GM23338 (cell line): ENCODE data around the gene ORC6. TPM values are rescaled to one million over a fixed set of nuclear protein-coding genes. Genes with fewer than 3 reads are reported as not detected.

Experiments
- ATAC-seq: fragments of 200-7000 bp; cut with Tn5 transposase; 3 replicates; pipeline ENCODE4 v1.9.1; 2020
- DNase-seq: peaks from one replicate; pipeline ENCODE4 v3.0.0-alpha.2; 2015; ENCODE audit warnings: low spot score
- H2AFZ ChIP-seq: fragments of 200-600 bp; sonication (generic); 2 replicates; pipeline ENCODE4 v1.8.0; 2016; ENCODE audit warnings: antibody characterized with exemption, mild to moderate bottlenecking, moderate library complexity
- H3F3A ChIP-seq: fragments of 200-600 bp; sonication (generic); replicated peaks from 2 replicates; pipeline ENCODE4 v1.8.0; 2017; ENCODE audit warnings: antibody characterized with exemption, mixed run types, low read depth
- H3K27ac ChIP-seq: fragments of 200-600 bp; sonication (generic); 2 replicates; pipeline ENCODE4 v1.6.1; 2016; ENCODE audit warnings: low read depth
- H3K27me3 ChIP-seq: fragments of 200-600 bp; sonication (generic); 2 replicates; pipeline ENCODE4 v1.8.0; 2016; ENCODE audit warnings: mild to moderate bottlenecking, mixed run types, moderate library complexity; ENCODE audit not compliant: insufficient read depth
- H3K36me3 ChIP-seq: fragments of 200-600 bp; sonication (generic); 2 replicates; pipeline ENCODE4 v1.8.0; 2016; ENCODE audit warnings: mild to moderate bottlenecking; ENCODE audit not compliant: insufficient read depth
- H3K4me1 ChIP-seq: fragments of 200-600 bp; sonication (generic); 2 replicates; pipeline ENCODE4 v1.8.0; 2016; ENCODE audit warnings: mild to moderate bottlenecking, moderate library complexity; ENCODE audit not compliant: insufficient read depth
- H3K4me2 ChIP-seq: fragments of 200-600 bp; sonication (generic); 2 replicates; pipeline ENCODE4 v1.7.1; 2017; ENCODE audit warnings: mixed run types
- H3K4me3 ChIP-seq: fragments of 200-600 bp; sonication (generic); 2 replicates; pipeline ENCODE4 v1.6.1; 2016; ENCODE audit warnings: mixed run types
- H3K79me2 ChIP-seq: fragments of 200-600 bp; sonication (generic); replicated peaks from 2 replicates; pipeline ENCODE4 v1.8.0; 2017; ENCODE audit warnings: mild to moderate bottlenecking; ENCODE audit not compliant: insufficient read depth
- H3K9me2 ChIP-seq: fragments of 200-600 bp; sonication (generic); 2 replicates; pipeline ENCODE4 v1.8.0; 2017; ENCODE audit not compliant: insufficient read depth
- H4K20me1 ChIP-seq: fragments of 200-600 bp; sonication (generic); replicated peaks from 2 replicates; pipeline ENCODE4 v1.8.0; 2017; ENCODE audit warnings: mild to moderate bottlenecking; ENCODE audit not compliant: insufficient read depth
- H3K27ac Mint-ChIP-seq: 2 replicates; pipeline ENCODE4 v1.8.0; 2020; ENCODE audit warnings: inconsistent platforms, mild to moderate bottlenecking, moderate library complexity, mixed read lengths
- H3K27me3 Mint-ChIP-seq: 3 replicates; pipeline ENCODE4 v1.8.0; 2022; ENCODE audit warnings: low read depth, mild to moderate bottlenecking, moderate library complexity, mixed read lengths, inconsistent platforms; ENCODE audit not compliant: insufficient read depth, poor library complexity
- H3K36me3 Mint-ChIP-seq: 3 replicates; pipeline ENCODE4 v1.8.0; 2021; ENCODE audit warnings: low read depth, mild to moderate bottlenecking, inconsistent platforms, moderate library complexity, mixed read lengths
- H3K4me1 Mint-ChIP-seq: 3 replicates; pipeline ENCODE4 v1.8.0; 2020; ENCODE audit warnings: mild to moderate bottlenecking, inconsistent platforms, mixed read lengths
- H3K4me3 Mint-ChIP-seq: 3 replicates; pipeline ENCODE4 v1.8.0; 2021; ENCODE audit warnings: moderate library complexity, mild to moderate bottlenecking, inconsistent platforms, mixed read lengths
- H3K9me3 Mint-ChIP-seq: 3 replicates; pipeline ENCODE4 v1.8.0; 2020; ENCODE audit warnings: moderate library complexity, mild to moderate bottlenecking, inconsistent platforms, mixed read lengths
- CREB1 ChIP-seq: fragments of 250-450 bp; sonication (Bioruptor Pico); IDR thresholded peaks from 2 replicates; pipeline ENCODE4 v1.5.0; 2020; ENCODE audit warnings: low read depth, mild to moderate bottlenecking, moderate library complexity
- CTCF ChIP-seq, 2 experiments: fragments of 200-600 bp in 1 of 2; sonication (generic) in 1 of 2; conservative IDR thresholded peaks; 2 replicates each; pipeline versions ENCODE4 v1.5.1 to v1.6.1; 2016 to 2017; ENCODE audit warnings: antibody characterized with exemption in 2 of 2, low read depth in 2 of 2, mild to moderate bottlenecking in 2 of 2, moderate library complexity in 1 of 2
- ETS1 ChIP-seq: IDR thresholded peaks from 2 replicates; pipeline ENCODE4 v1.6.1; 2016; ENCODE audit warnings: antibody characterized with exemption
- EZH2 ChIP-seq: fragments of 200-600 bp; sonication (generic); IDR thresholded peaks from one replicate; pipeline ENCODE4 v1.8.0; 2017; ENCODE audit warnings: antibody characterized with exemption, mild to moderate bottlenecking, low read depth; ENCODE audit not compliant: unreplicated experiment
- EZH2phosphoT487 ChIP-seq: fragments of 200-600 bp; sonication (generic); IDR thresholded peaks from one replicate; pipeline ENCODE4 v1.8.1; 2018; ENCODE audit warnings: antibody characterized with exemption; ENCODE audit not compliant: unreplicated experiment
- JUNB ChIP-seq: IDR thresholded peaks from one replicate; pipeline ENCODE4 v1.6.1; 2016; ENCODE audit warnings: antibody characterized with exemption; ENCODE audit not compliant: unreplicated experiment
- NANOG ChIP-seq: IDR thresholded peaks from 2 replicates; pipeline ENCODE4 v1.6.1; 2016; ENCODE audit warnings: antibody characterized with exemption, borderline replicate concordance
- POLR2AphosphoS5 ChIP-seq: IDR thresholded peaks from 2 replicates; pipeline ENCODE4 v1.6.1; 2016; ENCODE audit warnings: antibody characterized with exemption, low read depth
- REST ChIP-seq: IDR thresholded peaks from one replicate; pipeline ENCODE4 v1.6.1; 2018; ENCODE audit warnings: antibody characterized with exemption; ENCODE audit not compliant: unreplicated experiment
- ZNF114 ChIP-seq: fragments of 250-450 bp; sonication (Bioruptor Pico); IDR thresholded peaks from 2 replicates; pipeline ENCODE4 v1.5.0; 2020; ENCODE audit warnings: mild to moderate bottlenecking, moderate library complexity
- ZNF462 ChIP-seq: fragments of 250-450 bp; sonication (Bioruptor Pico); IDR thresholded peaks from 2 replicates; pipeline ENCODE4 v1.5.0; 2020; ENCODE audit warnings: mild to moderate bottlenecking, moderate library complexity
- polyA plus RNA-seq: library from polyadenylated mRNA; unstranded; fragments of >200 nt; fragmentation: Nextera tagmentation; extraction: Ambion mirVana; gene quantifications from 2 replicates; pipeline ENCODE4 v1.2.1, GENCODE V29; 2016
- total RNA-seq: library from RNA; depleted of rRNA; stranded (reverse); fragments of >200 nt; shearing (Covaris generic); gene quantifications from 2 replicates; pipeline ENCODE4 v1.2.3, GENCODE V29; 2014

Gene ORC6
- total and polyA plus RNA-seq, 2 experiments from 2014 or later = 71.5 to 92.0 TPM

GRCh38 chr16:46746821-46747776, 57.6 kb downstream of the ORC6 start:
- Mint-ChIP-seq H3K27ac (no peak overlapping the region), H3K4me3 (no peak overlapping the region), H3K27me3 (peaks cover 9% of the 10 kb centered on the region), H3K4me1 (peaks cover 30% of the 10 kb centered on the region), H3K9me3 (no peaks in the 10 kb centered on the region; the same call in 2 of the 3 replicates), H3K36me3 (no peaks in the 10 kb centered on the region; the same call in 2 of the 3 replicates)
- Histone ChIP-seq H3K4me3 (no peak overlapping the region), H3F3A (no peaks in the 10 kb centered on the region), H4K20me1 (no peaks in the 10 kb centered on the region), H3K36me3 (no peaks in the 10 kb centered on the region), H2AFZ (peak overlapping the region; percentile 43; the same call in 1 of the 2 replicates), H3K79me2 (no peaks in the 10 kb centered on the region), H3K4me1 (peaks cover 8% of the 10 kb centered on the region; the same call in 1 of the 2 replicates), H3K27me3 (no peaks in the 10 kb centered on the region), H3K27ac (0 out of 2 replicates have a peak overlapping the region, but pooled peaks have one; percentile 50), H3K9me2 (peaks cover 8% of the 10 kb centered on the region; the same call in 1 of the 2 replicates), H3K4me2 (no peak overlapping the region)
- ATAC-seq (peak; percentile 16), DNase-seq (peak; percentile 16)
- no peak for TF ChIP-seq EZH2phosphoT487
- no peak for TF ChIP-seq ZNF462 (CRISPR knock-in tag)
- no peak for TF ChIP-seq CTCF (conservative IDR thresholded peaks at IDR 0.05; ENCODE audit: low read depth in 2 of 2)
- TF ChIP-seq REST = no peak
- TF ChIP-seq JUNB = no peak
- no peak for TF ChIP-seq ETS1
- no peak for TF ChIP-seq ZNF114 (CRISPR knock-in tag)
- TF ChIP-seq POLR2AphosphoS5 = no peak
- TF ChIP-seq CREB1 (CRISPR knock-in tag) = no peak
- no peak for TF ChIP-seq NANOG
- TF ChIP-seq EZH2 = no peak
